HG03064 (cell line): ENCODE results near the gene MLF2.
"Not testable (repeated sequence)": the region's sequence is repeated elsewhere in the genome, so short reads cannot be mapped to it uniquely, and the experiment has no call there.

Experiments used
- ATAC-seq: cut with Tn5 transposase; IDR thresholded peaks from one replicate; pipeline ENCODE4 v1.9.1; 2021; ENCODE audit warnings: low read depth; ENCODE audit not compliant: unreplicated experiment

Gene MLF2

DNA sequence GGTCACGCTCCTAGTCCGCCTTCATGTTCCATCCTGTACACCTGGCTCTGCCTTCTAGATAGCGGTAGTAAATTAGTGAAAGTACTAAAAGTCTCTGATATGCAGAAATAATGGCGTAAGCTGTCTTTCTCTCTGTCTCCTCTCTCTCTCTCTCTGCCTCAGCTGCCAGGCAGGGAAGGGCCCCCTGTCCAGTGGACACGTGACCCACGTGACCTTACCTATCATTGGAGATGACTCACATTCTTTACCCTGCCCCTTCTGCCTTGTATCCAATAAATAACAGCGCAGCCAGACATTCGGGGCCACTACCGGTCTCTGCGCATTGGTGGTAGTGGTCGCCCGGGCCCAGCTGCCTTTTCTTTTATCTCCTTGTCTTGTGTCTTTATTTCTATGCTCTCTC is 10.9 kb downstream of the MLF2 start:
- not testable (repeated sequence) for ATAC-seq

DNA sequence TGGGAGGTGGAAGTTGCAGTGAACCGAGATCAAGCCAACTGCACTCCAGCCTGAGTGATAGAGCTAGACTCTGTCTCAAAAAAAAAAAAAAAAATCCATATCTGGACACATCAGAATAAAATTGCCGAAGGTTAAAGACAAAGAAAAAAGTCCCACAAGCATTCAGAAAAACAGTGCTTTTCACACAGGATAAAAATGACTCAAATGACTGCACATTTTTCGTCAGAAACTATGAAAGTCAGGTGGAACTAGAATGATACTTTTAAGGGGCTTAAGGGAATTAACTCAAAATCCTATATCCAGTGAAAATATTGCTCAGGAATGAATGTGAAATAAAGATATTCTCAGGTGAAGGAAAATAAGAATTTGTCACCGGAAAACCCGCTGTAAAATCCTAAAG is 16.2 kb downstream of the MLF2 start:
- ATAC-seq, result no peak

DNA sequence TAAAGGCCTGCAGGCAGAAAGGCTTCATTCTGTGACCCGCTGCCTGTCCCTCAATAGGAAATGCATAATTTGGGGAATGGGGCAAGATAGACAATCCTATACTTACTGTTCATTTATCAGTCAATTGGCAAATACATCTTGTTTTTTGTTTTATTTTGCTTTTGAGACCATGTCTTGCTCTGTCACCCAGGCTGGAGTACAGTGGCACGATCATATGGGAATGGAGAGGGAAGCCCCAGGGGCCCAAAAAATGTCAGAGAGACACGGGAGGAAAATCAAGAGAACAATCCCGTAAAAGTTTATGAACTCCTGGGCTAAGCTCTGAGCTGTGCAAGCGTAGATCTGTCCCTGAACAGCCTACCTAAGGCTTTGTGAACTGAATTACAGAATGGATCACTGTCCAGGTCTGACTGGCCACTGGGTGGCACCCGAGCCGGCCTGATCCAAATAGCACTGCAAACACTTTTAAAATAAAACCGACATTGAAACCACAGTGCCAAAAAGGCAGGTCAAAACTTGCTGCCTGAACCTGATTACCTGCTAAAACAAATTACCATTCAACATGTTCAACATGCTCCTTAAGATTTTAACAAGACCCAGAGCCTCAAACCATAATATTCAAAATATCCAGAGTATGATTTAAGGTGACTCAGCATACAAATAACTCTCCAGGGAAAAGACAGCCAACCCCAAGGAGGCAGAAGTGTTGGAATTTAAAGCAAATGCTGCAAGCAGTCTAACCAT is 17.3 kb downstream of the MLF2 start:
- ATAC-seq, result no peak

DNA sequence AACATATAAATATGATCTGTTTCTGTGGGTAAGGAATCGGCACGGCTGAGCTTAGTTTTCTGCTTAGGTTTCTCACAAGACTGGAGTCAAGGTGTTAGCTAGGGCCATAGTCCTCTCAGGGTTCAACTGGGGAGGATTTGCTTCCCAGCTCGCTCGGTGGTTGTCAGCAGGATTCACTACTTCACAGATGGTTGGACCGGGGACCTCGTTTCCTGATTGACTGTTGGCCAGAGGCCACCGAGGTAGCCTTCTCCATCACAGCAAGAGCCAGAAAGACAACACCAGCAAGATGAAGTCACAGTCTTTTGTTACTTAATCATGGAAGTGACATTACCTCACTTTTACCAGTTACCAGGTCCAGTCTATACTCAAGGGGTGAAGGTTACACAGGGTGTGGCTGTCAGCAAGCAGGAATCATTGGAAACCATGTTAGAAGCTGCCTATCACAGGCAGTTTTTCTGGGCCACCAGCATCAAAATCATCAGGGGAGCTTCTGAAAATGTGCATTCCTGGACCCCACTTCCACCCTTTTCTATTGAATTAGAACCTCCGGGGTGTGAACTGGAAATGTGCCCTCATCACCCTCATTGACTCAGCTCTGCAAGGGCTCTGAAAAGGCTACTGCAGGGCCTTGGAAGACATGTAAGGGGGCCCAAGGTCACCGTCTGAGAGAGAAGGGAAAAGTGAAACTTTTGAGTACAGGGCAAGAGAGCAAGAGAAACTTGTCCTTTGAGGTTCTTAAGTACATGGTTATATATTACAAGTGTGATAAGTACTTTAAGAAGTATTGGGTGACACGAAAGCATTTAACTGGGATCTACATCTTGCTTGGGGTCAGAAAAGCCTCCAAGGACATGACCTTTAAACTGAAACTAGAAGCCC is 18.2 kb downstream of the MLF2 start:
- ATAC-seq, result no peak

DNA sequence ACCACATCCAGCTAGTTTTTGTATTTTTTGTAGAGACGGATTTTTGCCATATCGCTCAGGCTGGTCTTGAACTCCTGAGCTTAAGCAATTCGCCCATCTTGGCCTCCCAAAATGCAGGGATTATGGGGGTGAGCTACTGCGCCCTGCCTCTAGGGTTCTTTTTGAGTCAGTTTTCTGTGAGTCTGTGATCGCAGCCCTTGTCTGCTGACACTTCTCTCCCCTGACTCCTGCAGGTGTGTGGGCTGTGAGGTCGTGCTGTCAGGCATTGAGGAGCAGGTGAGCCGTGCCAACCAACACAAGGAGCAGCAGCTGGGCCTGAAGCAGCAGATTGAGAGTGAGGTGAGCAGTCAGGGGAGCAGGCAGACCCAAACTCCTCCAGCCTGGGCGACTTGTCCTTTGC is 22.8 kb downstream of the MLF2 start:
- no peak for ATAC-seq

DNA sequence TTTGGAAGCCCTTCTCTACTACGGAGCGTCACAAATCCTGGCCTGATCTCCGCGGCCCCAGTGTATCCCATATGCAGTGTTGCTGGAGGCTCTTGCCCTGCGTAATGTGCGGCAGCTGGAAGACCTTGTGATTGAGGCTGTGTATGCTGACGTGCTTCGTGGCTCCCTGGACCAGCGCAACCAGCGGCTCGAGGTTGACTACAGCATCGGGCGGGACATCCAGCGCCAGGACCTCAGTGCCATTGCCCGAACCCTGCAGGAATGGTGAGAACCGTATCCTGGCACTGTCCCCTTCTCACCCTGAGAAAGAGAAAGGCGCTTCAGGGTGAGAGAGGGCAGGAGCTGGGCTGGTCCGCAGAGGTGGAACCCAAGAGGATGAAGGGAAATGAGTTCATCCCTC is 23.8 kb downstream of the MLF2 start:
- ATAC-seq, result no peak

DNA sequence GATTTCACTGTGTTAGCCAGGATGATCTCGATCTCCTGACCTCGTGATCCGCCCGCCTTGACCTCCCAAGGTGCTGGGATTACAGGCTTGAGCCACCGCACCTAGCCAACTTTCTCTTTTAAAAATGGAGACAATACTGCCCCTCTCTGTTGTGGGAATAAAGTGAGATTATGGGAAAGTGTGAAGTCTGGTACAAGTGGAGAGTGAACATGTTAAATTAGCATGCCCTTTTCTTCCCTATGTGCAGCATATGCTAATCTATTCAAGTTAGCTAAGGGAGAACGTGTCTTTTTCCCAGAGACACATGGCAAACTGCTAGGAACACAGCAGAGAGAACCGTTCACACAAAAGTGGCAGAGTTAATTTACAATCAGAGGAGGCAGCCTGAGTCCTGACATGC is 27.6 kb downstream of the MLF2 start:
- no peak for ATAC-seq

DNA sequence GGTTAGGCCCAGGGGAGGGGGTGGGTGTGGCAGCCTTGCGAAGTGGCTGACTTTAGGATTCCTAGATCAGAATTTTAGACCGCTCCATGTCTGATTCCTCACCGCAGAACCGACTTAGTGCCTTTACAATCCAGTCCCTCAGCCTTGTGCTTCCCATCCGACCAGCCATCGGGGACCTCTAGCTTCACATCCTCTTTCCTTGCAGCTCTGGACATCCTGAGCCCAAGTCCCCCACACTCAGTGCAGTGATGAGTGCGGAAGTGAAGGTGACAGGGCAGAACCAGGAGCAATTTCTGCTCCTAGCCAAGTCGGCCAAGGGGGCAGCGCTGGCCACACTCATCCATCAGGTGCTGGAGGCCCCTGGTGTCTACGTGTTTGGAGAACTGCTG is 28.5 kb downstream of the MLF2 start:
- ATAC-seq, result no peak

DNA sequence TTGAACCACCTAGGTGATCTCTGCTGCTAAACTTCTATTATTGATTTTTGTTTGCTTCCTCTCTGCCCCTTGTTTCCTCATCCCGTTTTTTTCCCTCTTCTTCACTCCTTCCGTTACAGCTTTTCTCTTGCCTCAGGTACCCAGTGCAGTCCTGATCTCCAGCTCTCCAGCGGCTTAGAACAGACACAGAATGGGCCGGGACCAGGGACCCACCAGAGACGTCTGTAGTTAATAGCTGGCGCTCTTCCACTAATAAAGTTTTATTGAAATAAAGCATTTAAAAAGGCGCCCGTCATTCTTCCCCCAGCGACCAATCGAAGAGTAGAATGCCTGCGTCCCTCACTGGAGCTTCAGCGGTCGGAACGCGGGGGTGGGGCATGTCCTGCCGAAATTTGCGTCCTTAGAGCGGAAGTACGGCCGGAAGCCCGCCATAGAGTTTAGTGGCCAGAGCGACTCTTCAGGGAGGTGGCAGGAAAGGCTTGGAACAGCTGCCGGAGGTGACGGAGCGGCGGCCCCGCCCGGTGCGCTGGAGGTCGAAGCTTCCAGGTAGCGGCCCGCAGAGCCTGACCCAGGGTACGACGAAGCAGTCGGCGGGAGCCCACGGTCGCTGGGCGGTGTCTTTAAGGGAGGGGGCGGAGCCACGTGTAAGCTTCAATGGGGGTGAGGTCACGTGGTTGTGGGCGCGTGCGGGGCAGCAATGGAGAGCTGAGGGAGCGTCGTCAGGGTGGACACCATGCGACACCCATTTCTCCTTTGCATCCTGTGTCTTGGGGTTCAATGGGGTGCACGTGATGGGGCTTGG is 29.1 kb downstream of the MLF2 start, which contains the start of gene COPS7A:
Gene COPS7A (plus strand): TSS at position 440 of the 802 bp plus-strand sequence. CDS start 611 bp downstream, outside the sequence.
- peak; percentile 92 for ATAC-seq

DNA sequence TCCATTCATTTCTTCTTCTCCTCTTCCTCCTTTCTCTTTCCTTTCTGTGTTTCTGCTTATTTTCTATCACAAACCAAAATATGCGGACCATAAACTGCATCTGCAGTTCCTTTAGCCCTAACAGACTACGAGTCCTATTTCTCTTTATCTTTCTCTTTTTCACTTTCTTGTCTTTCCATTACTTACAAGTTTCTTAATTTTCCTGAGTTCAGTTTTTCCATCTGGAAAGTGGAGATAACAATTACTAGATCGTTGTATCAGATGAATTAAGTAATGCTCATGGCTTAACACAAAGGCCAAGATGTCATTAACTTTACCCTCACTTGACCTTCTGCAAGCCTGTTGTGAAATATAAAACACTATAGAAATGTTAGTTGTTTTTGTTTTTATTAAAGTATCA is 30.1 kb downstream of the MLF2 start:
- ATAC-seq, result no peak

DNA sequence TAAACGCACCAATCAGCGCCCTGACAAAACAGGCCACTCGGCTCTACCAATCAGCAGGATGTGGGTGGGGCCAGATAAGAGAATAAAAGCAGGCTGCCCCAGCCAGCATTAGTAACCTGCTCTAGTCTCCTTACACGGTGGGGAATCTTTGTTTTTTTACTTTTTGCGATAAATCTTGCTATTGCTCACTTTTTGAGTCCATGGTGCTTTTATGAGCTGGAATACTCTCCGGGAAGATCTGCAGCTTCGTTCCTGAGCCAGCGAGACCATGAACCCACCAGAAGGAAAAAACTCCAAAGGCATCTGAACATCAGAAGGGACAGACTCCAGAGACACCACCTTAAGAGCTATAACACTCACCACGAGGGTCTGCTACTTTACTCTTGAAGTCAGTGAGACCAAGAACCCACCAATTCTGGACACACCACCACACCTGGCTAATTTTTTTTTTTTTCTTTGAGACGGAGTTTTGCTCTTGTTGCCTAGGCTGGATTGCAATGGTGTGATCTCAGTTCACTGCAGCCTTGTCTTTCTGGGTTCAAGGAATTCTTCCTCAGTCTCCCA is 36.0 kb downstream of the MLF2 start:
- ATAC-seq, result no peak

DNA sequence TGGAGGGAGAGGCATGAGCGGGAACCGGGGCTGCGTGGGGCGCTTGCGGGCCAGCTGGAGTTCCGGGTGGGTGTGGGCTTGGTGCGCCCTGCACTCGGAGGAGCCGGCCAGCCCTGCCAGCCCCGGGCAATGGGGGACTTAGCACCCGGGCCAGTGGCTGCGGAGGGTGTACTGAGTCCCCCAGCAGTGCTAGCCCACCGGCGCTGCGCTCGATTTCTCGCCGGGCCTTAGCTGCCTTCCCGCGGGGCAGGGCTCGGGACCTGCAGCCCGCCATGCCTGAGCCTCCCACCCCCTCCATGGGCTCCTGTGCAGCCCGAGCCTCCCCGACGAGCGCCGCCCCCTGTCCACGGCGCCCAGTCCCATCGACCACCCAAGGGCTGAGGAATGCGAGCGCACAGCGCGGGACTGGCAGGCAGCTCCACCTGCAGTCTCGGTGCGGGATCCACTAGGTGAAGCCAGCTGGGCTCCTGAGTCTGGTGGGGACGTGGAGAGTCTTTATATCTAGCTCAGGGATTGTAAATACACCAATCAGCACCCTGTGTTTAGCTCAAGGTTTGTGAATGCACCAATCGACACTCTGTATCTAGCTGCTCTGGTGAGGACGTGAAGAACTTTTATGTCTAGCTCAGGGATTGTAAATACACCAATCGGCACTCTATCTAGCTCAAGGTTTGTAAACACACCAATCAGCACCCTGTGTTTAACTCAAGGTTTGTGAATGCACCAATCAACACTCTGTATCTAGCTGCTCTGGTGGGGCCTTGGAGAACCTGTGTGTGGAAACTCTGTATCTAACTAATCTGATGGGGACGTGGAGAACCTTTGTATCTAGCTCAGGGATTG is 36.7 kb downstream of the MLF2 start:
- not testable (repeated sequence) for ATAC-seq

DNA sequence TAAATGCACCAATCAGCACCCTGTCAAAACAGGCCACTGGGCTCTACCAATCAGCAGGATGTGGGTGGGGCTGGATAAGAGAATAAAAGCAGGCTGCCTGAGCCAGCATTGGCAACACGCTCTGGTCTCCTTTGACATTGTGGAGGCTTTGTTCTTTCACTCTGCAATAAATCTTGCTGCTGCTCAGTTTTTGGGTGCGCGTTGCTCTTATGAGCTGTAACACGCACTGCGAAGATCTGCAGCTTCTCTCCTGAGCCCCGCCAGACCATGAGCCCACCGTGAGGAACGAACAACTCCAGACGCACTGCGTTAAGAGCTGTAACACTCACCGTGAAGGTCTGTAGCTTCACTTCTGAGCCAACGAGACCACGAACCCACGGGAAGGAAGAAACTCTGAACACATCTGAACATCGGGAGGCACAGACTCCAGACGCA is 44.0 kb downstream of the MLF2 start:
- no peak for ATAC-seq

DNA sequence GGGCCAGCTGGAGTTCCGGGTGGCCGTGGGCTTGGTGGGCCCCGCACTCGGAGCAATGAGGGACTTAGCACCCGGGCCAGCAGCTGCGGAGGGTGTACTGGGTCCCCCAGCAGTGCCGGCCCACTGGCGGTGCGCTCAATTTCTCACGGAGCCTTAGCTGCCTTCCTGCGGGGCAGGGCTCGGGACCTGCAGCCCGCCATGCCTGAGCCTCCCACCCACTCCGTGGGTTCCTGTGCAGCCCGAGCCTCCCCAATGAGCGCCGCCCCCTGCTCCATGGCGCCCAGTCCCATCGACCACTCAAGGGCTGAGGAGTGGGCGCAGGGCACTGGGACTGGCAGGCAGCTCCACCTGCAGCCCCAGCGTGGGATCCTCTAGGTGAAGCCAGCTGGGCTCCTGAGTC is 44.6 kb downstream of the MLF2 start:
- not testable (repeated sequence) for ATAC-seq

DNA sequence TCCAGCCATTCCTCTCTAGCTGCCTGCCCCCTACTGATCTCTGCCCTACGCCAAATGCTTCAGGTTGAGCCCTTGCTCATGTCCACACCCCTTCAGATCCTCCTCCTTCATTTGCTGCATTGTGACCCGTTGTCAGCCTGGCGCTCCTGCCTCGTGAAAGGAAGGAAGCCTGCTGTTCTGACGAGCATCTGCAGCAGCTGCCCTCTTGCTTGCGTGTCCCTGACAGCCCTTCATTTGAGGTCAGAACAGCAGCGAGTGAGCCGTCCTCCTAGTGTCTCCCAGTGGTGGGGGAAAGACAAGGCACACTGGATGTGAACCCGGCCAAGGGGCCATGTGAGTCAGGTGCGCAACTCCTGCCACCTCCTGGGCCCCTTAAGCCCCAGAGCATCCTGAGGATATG is 49.3 kb downstream of the MLF2 start:
- ATAC-seq, result no peak

DNA sequence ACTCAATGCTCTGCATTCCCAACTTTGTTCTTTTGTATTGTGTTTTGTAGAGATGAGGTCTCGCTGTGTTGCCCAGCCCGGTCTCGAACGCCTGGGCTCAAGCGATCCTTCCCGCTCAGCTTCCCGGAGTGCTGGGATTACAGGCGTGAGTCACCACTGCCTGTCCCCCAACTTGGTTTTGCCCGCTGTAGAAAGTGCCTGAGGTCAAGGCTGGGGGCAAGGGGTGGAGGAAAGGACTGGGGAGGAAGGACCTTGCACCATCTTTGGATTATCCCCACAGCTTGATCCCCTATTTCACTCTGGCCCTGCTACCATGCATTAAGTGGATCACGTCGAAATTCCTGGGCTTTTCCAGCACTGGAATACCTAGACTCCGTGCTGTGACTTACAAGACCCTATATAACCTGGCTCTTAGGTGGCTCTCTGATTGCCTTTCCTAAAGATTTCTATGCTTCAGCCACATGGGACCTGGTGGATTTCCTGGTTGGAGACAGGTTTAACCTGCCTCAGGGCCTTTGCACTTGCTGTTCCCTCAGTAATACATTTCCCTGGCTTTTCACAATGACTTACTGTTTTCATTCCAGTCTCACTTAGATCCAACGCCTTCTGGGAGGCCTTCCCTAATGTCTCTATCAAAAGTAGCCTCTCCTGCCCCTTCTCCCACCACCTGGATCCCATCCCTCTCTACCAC is 51.7 kb downstream of the MLF2 start:
- ATAC-seq, result no peak

DNA sequence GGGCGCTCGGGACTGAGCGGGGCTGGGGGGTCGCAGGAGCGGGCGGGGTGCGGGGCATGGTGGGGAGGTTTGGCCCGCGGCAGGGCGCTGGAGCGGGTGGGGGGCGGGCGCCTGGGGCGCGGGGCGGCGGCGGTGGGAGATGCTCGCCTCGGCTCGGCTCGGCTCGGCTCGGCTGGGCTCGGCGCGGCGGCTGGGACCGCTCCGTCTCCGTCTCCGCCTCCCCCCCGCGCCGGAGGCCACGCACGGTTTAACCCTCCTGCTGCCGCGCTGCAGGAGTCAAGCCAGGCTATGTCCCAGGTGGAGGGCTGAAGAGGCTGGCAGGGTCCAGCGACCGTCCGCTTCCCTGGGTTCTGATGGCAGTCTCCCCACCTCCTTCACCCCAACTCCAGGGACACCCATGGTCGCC is 52.3 kb downstream of the MLF2 start, which contains the start of gene PIANP:
Gene PIANP (minus strand): TSS at position 170 of the 406 bp plus-strand sequence. CDS start 2,754 bp downstream, outside the sequence.
- no peak for ATAC-seq

DNA sequence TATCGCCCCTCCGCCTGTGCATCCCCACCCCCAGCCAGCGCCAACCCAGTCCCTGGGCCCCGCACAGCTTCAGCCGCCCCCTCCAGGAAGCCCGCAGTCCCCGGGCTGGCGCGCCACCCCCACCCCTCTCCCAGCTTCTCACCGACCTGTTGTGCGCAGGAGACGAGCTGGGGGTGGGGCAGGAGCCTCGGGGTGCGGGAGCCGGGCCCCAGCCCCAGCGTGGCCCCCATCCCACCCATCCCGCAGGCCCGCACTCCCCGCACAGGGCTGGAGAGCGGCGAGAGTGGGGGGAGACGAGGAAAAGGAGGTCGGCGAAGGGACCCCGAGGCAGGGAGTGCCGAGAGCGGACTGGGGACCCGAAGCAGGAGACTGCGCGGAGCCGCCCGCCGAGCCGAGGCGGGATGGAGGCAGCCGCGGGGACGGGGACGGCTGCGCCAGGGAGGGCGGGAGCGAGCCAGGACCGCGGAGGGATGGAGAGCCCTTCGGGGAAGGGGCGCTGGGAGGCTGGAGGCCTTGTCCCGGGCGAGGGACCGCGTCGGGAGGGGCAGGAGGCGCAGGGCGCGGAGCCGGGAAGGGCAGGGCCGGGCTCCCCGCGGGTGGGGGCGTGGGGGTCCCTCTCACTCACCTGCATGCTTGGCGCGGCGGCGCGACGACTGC is 52.8 kb downstream of the MLF2 start:
- ATAC-seq, result no peak
